GM23248 (cell line): ENCODE results near the gene OLFM1. TPM values are rescaled to one million over a fixed set of nuclear protein-coding genes. Genes with fewer than 3 reads are reported as not detected.

Experiments used
- DNase-seq: peaks from one replicate; pipeline ENCODE4 v3.0.0-alpha.2; 2015
- H2AFZ ChIP-seq: fragments of 200-600 bp; sonication (generic); 2 replicates; pipeline ENCODE4 v1.6.1; 2016; ENCODE audit warnings: antibody characterized with exemption
- H3F3A ChIP-seq: fragments of 200-600 bp; sonication (generic); 2 replicates; pipeline ENCODE4 v1.6.1; 2016; ENCODE audit warnings: mild to moderate bottlenecking, antibody characterized with exemption, mixed run types; ENCODE audit not compliant: insufficient read depth
- H3K27ac ChIP-seq: fragments of 200-600 bp; sonication (generic); 2 replicates; pipeline ENCODE4 v1.5.1; 2016; ENCODE audit warnings: mild to moderate bottlenecking
- H3K27me3 ChIP-seq: fragments of 200-600 bp; sonication (generic); replicated peaks from 2 replicates; pipeline ENCODE4 v1.6.1; 2016; ENCODE audit warnings: mild to moderate bottlenecking; ENCODE audit not compliant: insufficient read depth
- H3K36me3 ChIP-seq: fragments of 200-600 bp; sonication (generic); 2 replicates; pipeline ENCODE4 v1.6.1; 2016; ENCODE audit warnings: low read depth, mild to moderate bottlenecking
- H3K4me1 ChIP-seq: fragments of 200-600 bp; sonication (generic); 2 replicates; pipeline ENCODE4 v1.6.1; 2016; ENCODE audit warnings: mild to moderate bottlenecking; ENCODE audit not compliant: insufficient read depth
- H3K4me2 ChIP-seq: fragments of 200-600 bp; sonication (generic); one replicate; pipeline ENCODE4 v1.6.1; 2016; ENCODE audit warnings: mild to moderate bottlenecking; ENCODE audit not compliant: unreplicated experiment
- H3K4me3 ChIP-seq: fragments of 200-600 bp; sonication (generic); 2 replicates; pipeline ENCODE4 v1.5.1; 2016; ENCODE audit warnings: mild to moderate bottlenecking
- H3K79me2 ChIP-seq: fragments of 200-600 bp; sonication (generic); 2 replicates; pipeline ENCODE4 v1.6.1; 2016; ENCODE audit warnings: mild to moderate bottlenecking; ENCODE audit not compliant: insufficient read depth
- H3K9ac ChIP-seq: fragments of 200-600 bp; sonication (generic); 2 replicates; pipeline ENCODE4 v1.6.1; 2016; ENCODE audit warnings: mild to moderate bottlenecking
- H3K9me2 ChIP-seq: fragments of 200-600 bp; sonication (generic); 2 replicates; pipeline ENCODE4 v1.6.1; 2016; ENCODE audit warnings: mixed run types, mild to moderate bottlenecking, moderate library complexity; ENCODE audit not compliant: insufficient read depth
- H3K9me3 ChIP-seq: fragments of 200-600 bp; sonication (generic); one replicate; pipeline ENCODE4 v1.6.1; 2017; ENCODE audit warnings: low read depth
- H4K20me1 ChIP-seq: fragments of 200-600 bp; sonication (generic); 2 replicates; pipeline ENCODE4 v1.6.0; 2016; ENCODE audit not compliant: insufficient read depth
- EZH2 ChIP-seq: fragments of 200-600 bp; sonication (generic); IDR thresholded peaks from 2 replicates; pipeline ENCODE4 v1.6.1; 2018; ENCODE audit warnings: antibody characterized with exemption, mild to moderate bottlenecking; ENCODE audit not compliant: insufficient read depth, poor library complexity, severe bottlenecking
- EZH2phosphoT487 ChIP-seq: fragments of 200-600 bp; sonication (generic); IDR thresholded peaks from 2 replicates; pipeline ENCODE4 v1.6.1; 2018; ENCODE audit warnings: antibody characterized with exemption, moderate library complexity, mild to moderate bottlenecking, low read depth; ENCODE audit not compliant: insufficient read depth
- WGBS, 2 experiments: methylation state at CpG; one replicate each; pipeline ENCODE4 v1.1.6; 2015 to 2017; ENCODE audit warnings: low lambda C conversion rate in 2 of 2, low coverage in 1 of 2; ENCODE audit errors: missing lambda C conversion rate in 2 of 2; 5-methylcytosine and 5-hydroxymethylcytosine counted together
- in situ Hi-C: fragments of 300-500 bp; cut with MboI; formaldehyde crosslinking; loops from 2 replicates; pipeline ENCODE4 v1.15.0; 2020
- polyA plus RNA-seq: library from polyadenylated mRNA; unstranded; fragments of >200 nt; fragmentation: Nextera tagmentation; extraction: Ambion mirVana; gene quantifications from 2 replicates; pipeline ENCODE4 v1.2.1, GENCODE V29; 2016
- total RNA-seq: library from RNA; depleted of rRNA; stranded (reverse); fragments of >200 nt; shearing (Covaris generic); gene quantifications from 2 replicates; pipeline ENCODE4 v1.2.3, GENCODE V29; 2014

Gene OLFM1
- total and polyA plus RNA-seq, 2 experiments from 2014 or later = 17.0 to 31.4 TPM

DNA sequence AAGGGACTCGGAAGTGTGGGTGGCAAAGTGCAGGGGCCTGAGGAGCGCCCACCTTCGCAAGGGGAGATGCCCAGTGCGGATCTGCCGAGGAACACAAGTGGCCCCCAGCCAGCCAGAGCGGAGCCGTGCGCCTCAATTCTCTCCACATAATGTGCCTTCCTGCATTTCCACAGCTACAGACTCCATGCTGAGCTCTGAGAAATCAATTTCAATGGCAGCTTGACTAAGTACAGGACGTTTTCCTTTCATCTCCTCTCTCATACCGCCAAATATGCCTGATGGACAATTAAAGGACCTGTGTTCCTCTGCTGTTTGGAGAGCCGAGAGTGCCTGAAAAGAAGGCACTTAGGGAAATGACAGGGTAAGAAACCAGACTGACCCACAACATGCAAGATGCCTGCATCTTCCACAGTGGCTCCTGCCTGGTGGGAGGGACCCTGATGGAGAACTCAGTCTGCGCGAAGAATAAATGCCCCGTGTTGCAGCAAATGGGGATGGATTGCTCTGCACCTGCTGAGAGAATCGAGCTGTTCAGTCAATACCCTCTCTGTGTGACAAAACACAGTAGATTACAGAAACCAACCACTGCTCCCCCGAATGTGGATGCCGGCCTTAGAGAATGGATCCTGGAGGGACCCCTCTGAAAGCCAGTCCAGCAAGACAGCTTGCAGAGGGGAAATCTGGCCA, 38.6 kb upstream of the OLFM1 start:
- Histone ChIP-seq H3K9me2 (no peaks in the 10 kb centered on the region), H4K20me1 (no peaks in the 10 kb centered on the region), H3K9ac (no peak overlapping the region), H3K36me3 (no peaks in the 10 kb centered on the region), H3K4me3 (no peak overlapping the region), H3K4me1 (no peaks in the 10 kb centered on the region), H2AFZ (no peak overlapping the region), H3K79me2 (no peaks in the 10 kb centered on the region), H3K27ac (no peak overlapping the region), H3K4me2 (no peak overlapping the region), H3F3A (no peaks in the 10 kb centered on the region), H3K27me3 (no peaks in the 10 kb centered on the region), H3K9me3 (no peaks in the 10 kb centered on the region)
- WGBS, 2 experiments = 46 to 49% methylated on average over 16 to 17 of the region's 17 CpGs
- no peak for DNase-seq
- TF ChIP-seq EZH2phosphoT487 (no peak), EZH2 (no peak)
- in situ Hi-C loops = no loop called here

GRCh38 chr9:135049460-135049859, 38.0 kb upstream of the OLFM1 start:
- Histone ChIP-seq H3F3A (no peaks in the 10 kb centered on the region), H3K9me3 (no peaks in the 10 kb centered on the region), H3K36me3 (no peaks in the 10 kb centered on the region), H3K4me1 (no peaks in the 10 kb centered on the region), H3K9ac (no peak overlapping the region), H3K27me3 (peaks cover 5% of the 10 kb centered on the region), H2AFZ (no peak overlapping the region), H3K4me3 (no peak overlapping the region), H4K20me1 (no peaks in the 10 kb centered on the region), H3K4me2 (no peak overlapping the region), H3K9me2 (no peaks in the 10 kb centered on the region), H3K79me2 (no peaks in the 10 kb centered on the region), H3K27ac (no peak overlapping the region)
- in situ Hi-C loops = no loop called here
- TF ChIP-seq EZH2phosphoT487 (no peak), EZH2 (no peak)
- WGBS, 2 experiments = 43 to 54% methylated on average over 7 of the region's 7 CpGs
- DNase-seq = no peak

DNA sequence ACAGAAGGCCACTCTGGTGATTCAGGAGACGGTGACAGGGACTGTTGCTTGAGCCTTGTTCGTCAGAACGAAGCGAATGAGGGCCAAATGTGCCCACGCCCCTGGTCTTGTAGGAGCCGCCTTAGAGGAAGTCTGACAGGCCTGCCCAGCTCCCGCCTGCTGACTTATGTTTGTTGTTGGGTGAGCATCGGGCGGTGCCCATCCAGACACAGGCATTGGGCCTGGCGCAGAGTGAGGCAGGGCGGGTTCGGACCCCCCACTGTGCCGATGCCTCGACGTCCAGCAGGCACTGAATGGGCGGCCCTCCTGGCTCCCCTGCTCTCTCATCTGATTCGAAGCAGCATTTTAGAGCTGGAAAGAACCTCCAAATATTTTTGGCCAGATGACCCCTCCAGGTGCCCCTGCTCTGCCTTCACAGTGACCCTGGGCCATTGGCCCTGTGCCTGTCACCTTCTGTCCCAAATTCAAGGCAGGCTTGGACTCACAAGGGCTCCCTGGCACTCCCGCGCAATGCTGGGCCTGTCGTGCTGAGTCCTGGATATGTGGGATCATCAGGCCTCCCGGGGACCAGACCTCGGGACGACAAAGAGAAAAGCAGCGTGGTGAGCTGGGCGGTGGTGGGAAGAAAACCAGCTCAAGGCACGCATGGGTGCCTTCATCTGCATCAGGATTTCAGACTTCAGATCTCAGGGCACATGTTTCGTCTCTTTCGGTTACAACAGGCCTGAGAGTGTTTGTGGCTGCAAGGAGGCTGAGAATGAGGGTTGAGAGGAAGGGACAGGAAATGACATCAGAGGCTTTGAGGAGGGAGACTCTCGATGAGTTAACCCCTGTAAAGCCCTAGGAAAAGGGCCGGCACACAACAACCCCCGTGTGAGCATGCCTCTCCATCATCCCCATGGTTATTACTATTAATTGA, 37.1 kb upstream of the OLFM1 start:
- no peak for TF ChIP-seq EZH2phosphoT487
- Histone ChIP-seq H3K27me3 (peaks cover 13% of the 10 kb centered on the region), H2AFZ (no peak overlapping the region), H3K79me2 (no peaks in the 10 kb centered on the region), H3K9me2 (no peaks in the 10 kb centered on the region), H3K9ac (no peak overlapping the region), H3K9me3 (no peaks in the 10 kb centered on the region), H4K20me1 (no peaks in the 10 kb centered on the region), H3K4me3 (no peak overlapping the region), H3K27ac (no peak overlapping the region), H3K36me3 (no peaks in the 10 kb centered on the region), H3K4me2 (no peak overlapping the region), H3K4me1 (no peaks in the 10 kb centered on the region), H3F3A (no peaks in the 10 kb centered on the region)
- no peak for DNase-seq
- in situ Hi-C loops = no loop called here
- WGBS, 2 experiments = 65 to 66% methylated on average over 29 to 31 of the region's 31 CpGs

DNA sequence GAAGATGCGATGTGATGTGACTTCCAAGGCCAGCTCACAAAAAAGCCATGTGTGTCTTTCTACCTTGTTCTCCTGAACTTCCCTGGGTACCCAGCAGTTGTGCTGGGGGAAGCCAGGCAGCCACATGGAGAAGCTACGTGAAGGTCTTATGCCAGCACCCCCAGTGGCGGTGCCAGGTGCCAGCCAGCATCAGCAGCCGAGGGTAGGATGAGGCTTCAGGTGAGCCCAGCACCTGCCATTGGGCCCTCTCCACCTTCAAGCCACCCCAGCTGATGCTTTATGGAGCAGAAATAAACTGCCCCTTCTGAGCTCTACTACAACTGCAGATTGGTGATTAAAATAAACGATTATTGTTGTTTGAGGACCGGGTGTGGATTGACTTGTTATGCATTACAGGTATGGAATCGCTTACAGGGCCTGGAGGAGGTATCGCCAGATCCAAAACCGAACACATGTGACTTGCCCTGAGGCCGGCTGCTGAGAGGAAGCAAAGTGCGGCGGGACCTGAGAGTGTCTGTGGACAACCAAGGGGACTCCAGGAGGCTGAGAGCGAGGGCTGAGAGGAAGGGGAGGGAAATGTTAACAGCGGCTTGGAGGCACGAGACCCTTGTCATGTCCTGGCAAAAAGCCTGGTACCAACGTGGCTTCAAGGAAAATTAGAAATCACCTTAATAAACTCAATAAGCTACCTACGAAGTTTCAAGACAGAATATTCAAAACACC, 36.0 kb upstream of the OLFM1 start:
- Histone ChIP-seq H3K36me3 (no peaks in the 10 kb centered on the region), H3K9me2 (no peaks in the 10 kb centered on the region), H2AFZ (no peak overlapping the region), H4K20me1 (no peaks in the 10 kb centered on the region), H3K27ac (no peak overlapping the region), H3K4me2 (no peak overlapping the region), H3K4me3 (no peak overlapping the region), H3K9ac (no peak overlapping the region), H3K27me3 (peaks cover 14% of the 10 kb centered on the region), H3K9me3 (no peaks in the 10 kb centered on the region), H3F3A (no peaks in the 10 kb centered on the region), H3K4me1 (no peaks in the 10 kb centered on the region), H3K79me2 (no peaks in the 10 kb centered on the region)
- DNase-seq = no peak
- WGBS, 2 experiments = 58 to 59% methylated on average over 17 of the region's 17 CpGs
- TF ChIP-seq EZH2 = no peak
- TF ChIP-seq EZH2phosphoT487 = no peak
- in situ Hi-C loops = no loop called here
